ENCODE data around the gene SYNGR2.

- no peak for TF ChIP-seq POLR2A (IDR thresholded peaks at IDR 0.05)
- TF ChIP-seq, protein P1, sequence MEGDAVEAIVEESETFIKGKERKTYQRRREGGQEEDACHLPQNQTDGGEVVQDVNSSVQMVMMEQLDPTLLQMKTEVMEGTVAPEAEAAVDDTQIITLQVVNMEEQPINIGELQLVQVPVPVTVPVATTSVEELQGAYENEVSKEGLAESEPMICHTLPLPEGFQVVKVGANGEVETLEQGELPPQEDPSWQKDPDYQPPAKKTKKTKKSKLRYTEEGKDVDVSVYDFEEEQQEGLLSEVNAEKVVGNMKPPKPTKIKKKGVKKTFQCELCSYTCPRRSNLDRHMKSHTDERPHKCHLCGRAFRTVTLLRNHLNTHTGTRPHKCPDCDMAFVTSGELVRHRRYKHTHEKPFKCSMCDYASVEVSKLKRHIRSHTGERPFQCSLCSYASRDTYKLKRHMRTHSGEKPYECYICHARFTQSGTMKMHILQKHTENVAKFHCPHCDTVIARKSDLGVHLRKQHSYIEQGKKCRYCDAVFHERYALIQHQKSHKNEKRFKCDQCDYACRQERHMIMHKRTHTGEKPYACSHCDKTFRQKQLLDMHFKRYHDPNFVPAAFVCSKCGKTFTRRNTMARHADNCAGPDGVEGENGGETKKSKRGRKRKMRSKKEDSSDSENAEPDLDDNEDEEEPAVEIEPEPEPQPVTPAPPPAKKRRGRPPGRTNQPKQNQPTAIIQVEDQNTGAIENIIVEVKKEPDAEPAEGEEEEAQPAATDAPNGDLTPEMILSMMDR (IDR thresholded peaks at IDR 0.05): no peak
Observed at GRCh38 chr17:78154903-78155811, 13.2 kb upstream of the SYNGR2 start.

All from thyroid gland (tissue), 4 donors.